ENCODE data around the gene OST4.

- TF ChIP-seq CEBPB (IDR thresholded peaks at IDR 0.05; ENCODE audit: borderline replicate concordance in 1 of 2, low read depth in 2 of 2, low read length in 2 of 2) (no peak), CTCF (IDR thresholded peaks at IDR 0.05 in 2 of 3, conservative IDR thresholded peaks at IDR 0.05 in 1 of 3; ENCODE audit: control insufficient read depth in 2 of 3, extremely low read depth in 1 of 3, insufficient read depth in 1 of 3, low read depth in 3 of 3, low read length in 3 of 3) (no peak), TARDBP (IDR thresholded peaks at IDR 0.05; ENCODE audit: borderline replicate concordance) (no peak), ZNF24 (IDR thresholded peaks at IDR 0.05) (no peak), MLLT1 (IDR thresholded peaks at IDR 0.05) (no peak)
- TF ChIP-seq, protein P1, sequence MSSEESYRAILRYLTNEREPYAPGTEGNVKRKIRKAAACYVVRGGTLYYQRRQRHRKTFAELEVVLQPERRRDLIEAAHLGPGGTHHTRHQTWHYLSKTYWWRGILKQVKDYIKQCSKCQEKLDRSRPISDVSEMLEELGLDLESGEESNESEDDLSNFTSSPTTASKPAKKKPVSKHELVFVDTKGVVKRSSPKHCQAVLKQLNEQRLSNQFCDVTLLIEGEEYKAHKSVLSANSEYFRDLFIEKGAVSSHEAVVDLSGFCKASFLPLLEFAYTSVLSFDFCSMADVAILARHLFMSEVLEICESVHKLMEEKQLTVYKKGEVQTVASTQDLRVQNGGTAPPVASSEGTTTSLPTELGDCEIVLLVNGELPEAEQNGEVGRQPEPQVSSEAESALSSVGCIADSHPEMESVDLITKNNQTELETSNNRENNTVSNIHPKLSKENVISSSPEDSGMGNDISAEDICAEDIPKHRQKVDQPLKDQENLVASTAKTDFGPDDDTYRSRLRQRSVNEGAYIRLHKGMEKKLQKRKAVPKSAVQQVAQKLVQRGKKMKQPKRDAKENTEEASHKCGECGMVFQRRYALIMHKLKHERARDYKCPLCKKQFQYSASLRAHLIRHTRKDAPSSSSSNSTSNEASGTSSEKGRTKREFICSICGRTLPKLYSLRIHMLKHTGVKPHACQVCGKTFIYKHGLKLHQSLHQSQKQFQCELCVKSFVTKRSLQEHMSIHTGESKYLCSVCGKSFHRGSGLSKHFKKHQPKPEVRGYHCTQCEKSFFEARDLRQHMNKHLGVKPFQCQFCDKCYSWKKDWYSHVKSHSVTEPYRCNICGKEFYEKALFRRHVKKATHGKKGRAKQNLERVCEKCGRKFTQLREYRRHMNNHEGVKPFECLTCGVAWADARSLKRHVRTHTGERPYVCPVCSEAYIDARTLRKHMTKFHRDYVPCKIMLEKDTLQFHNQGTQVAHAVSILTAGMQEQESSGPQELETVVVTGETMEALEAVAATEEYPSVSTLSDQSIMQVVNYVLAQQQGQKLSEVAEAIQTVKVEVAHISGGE (CRISPR knock-in tag; IDR thresholded peaks at IDR 0.05): no peak
- TF ChIP-seq, protein P2, sequence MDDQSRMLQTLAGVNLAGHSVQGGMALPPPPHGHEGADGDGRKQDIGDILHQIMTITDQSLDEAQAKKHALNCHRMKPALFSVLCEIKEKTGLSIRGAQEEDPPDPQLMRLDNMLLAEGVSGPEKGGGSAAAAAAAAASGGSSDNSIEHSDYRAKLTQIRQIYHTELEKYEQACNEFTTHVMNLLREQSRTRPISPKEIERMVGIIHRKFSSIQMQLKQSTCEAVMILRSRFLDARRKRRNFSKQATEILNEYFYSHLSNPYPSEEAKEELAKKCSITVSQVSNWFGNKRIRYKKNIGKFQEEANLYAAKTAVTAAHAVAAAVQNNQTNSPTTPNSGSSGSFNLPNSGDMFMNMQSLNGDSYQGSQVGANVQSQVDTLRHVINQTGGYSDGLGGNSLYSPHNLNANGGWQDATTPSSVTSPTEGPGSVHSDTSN (IDR thresholded peaks at IDR 0.05; ENCODE audit: insufficient replicate concordance, low read depth, low read length): no peak
Observed at GRCh38 chr2:27069436-27069835, 2.0 kb downstream of the OST4 start.
